ENCODE results near the gene EHF. TPM values are rescaled to one million over a fixed set of nuclear protein-coding genes. Genes with fewer than 3 reads are reported as not detected.
A peak's percentile ranks its signal among the peaks of the same experiment; 100 is the strongest.

Gene EHF
- total and polyA plus RNA-seq, 10 donors, result 0.02 to 1.8 (median 0.40) TPM; not detected in 2

- WGBS, 5 donors, result 69 to 83% (median 76%) methylated on average over 2 of the region's 2 CpGs
- Histone ChIP-seq H3K27ac (no peak overlapping the region), H3K36me3 (no peaks in the 10 kb centered on the region), H3K4me1 (peaks cover 0 to 48% (median 24%) of the 10 kb centered on the region in 6 donors), H3K27me3 (replicated peaks in 1 of 7) (no peaks in the 10 kb centered on the region), H3K4me3 (no peak overlapping the region), H3K9me3 (no peaks in the 10 kb centered on the region)
- TF ChIP-seq POLR2AphosphoS5 (IDR thresholded peaks at IDR 0.05) (no peak), CTCF (IDR thresholded peaks at IDR 0.05 in 8 of 11, conservative IDR thresholded peaks at IDR 0.05 in 3 of 11) (no peak), POLR2A (IDR thresholded peaks at IDR 0.05) (no peak)
- intact Hi-C loops (cut with DNase I; ENCODE audit: low total_unique reads), result no loop called here
- no peak for DNase-seq
Measured at GRCh38 chr11:34649597-34649996, 28.7 kb downstream of the EHF start.

- Histone ChIP-seq H3K4me1 (peaks cover 0 to 52% (median 24%) of the 10 kb centered on the region in 6 donors), H3K9me3 (no peaks in the 10 kb centered on the region), H3K27ac (peak overlapping the region in 4 of 8 donors; percentile 4 to 28 (median 18)), H3K4me3 (peak overlapping the region in 1 of 8 donors; percentile 24), H3K36me3 (no peaks in the 10 kb centered on the region), H3K27me3 (replicated peaks in 1 of 7) (no peaks in the 10 kb centered on the region)
- no peak for DNase-seq
- WGBS, 5 donors, result 26 to 48% (median 29%) methylated on average over 6 of the region's 6 CpGs
- TF ChIP-seq POLR2AphosphoS5 (IDR thresholded peaks at IDR 0.05) (no peak), CTCF (IDR thresholded peaks at IDR 0.05 in 8 of 11, conservative IDR thresholded peaks at IDR 0.05 in 3 of 11) (no peak), POLR2A (IDR thresholded peaks at IDR 0.05) (no peak)
- intact Hi-C loops (cut with DNase I; ENCODE audit: low total_unique reads), result no loop called here
Measured at GRCh38 chr11:34650528-34650927, 29.6 kb downstream of the EHF start.

GRCh38 chr11:34651551-34651950 lies 30.7 kb downstream of the EHF start:
- no peak overlapping the region for H3K4me3 ChIP-seq
- no peaks in the 10 kb centered on the region for H3K27me3 ChIP-seq (replicated peaks in 1 of 7)
- H3K9me3 ChIP-seq, result no peaks in the 10 kb centered on the region
- no peak for DNase-seq
- intact Hi-C loops (cut with DNase I; ENCODE audit: low total_unique reads), result no loop called here
- H3K27ac ChIP-seq, result no peak overlapping the region
- TF ChIP-seq POLR2AphosphoS5 (IDR thresholded peaks at IDR 0.05) (no peak), POLR2A (IDR thresholded peaks at IDR 0.05) (no peak), CTCF (IDR thresholded peaks at IDR 0.05 in 8 of 11, conservative IDR thresholded peaks at IDR 0.05 in 3 of 11) (no peak)
- H3K4me1 ChIP-seq, result peaks cover 0 to 52% (median 24%) of the 10 kb centered on the region in 6 donors
- 56 to 76% (median 62%) methylated on average over 3 of the region's 3 CpGs for WGBS, 5 donors
- no peaks in the 10 kb centered on the region for H3K36me3 ChIP-seq

GRCh38 chr11:34652191-34652973 lies 31.5 kb downstream of the EHF start:
- WGBS, 5 donors, result 67 to 80% (median 71%) methylated on average over 6 of the region's 6 CpGs
- DNase-seq, result no peak
- Histone ChIP-seq H3K4me3 (no peak overlapping the region), H3K27me3 (replicated peaks in 1 of 7) (no peaks in the 10 kb centered on the region), H3K4me1 (peaks cover 0 to 52% (median 24%) of the 10 kb centered on the region in 6 donors), H3K27ac (no peak overlapping the region), H3K36me3 (no peaks in the 10 kb centered on the region), H3K9me3 (no peaks in the 10 kb centered on the region)
- TF ChIP-seq POLR2AphosphoS5 (IDR thresholded peaks at IDR 0.05) (no peak), CTCF (IDR thresholded peaks at IDR 0.05 in 8 of 11, conservative IDR thresholded peaks at IDR 0.05 in 3 of 11) (no peak), POLR2A (IDR thresholded peaks at IDR 0.05) (no peak)
- intact Hi-C loops (cut with DNase I; ENCODE audit: low total_unique reads), result no loop called here

Data from spleen (tissue), 11 donors.